GM13977 (cell line): Measurements from ENCODE around the gene FSD1L.

ENCODE experiments used
- DNase-seq: peaks from one replicate; pipeline ENCODE4 v3.0.0; 2012; ENCODE audit warnings: low spot score
- in situ Hi-C: fragments of 300-500 bp; cut with MboI; formaldehyde crosslinking; loops from one replicate; pipeline ENCODE4 v1.12.0; 2022; ENCODE audit warnings: low sequenced_read_pairs, low pct_unique_long_range_greater_than_20kb, mixed read lengths, inconsistent platforms; ENCODE audit not compliant: unreplicated experiment
- TF ChIP-seq, protein P1 (sequence below): IDR thresholded peaks from 2 replicates; pipeline ENCODE4 v1.5.1; 2012; ENCODE audit warnings: mild to moderate bottlenecking, control low read depth; ENCODE audit not compliant: insufficient read depth; ENCODE audit errors: extremely low read depth, missing control alignments

FSD1L gene

DNA sequence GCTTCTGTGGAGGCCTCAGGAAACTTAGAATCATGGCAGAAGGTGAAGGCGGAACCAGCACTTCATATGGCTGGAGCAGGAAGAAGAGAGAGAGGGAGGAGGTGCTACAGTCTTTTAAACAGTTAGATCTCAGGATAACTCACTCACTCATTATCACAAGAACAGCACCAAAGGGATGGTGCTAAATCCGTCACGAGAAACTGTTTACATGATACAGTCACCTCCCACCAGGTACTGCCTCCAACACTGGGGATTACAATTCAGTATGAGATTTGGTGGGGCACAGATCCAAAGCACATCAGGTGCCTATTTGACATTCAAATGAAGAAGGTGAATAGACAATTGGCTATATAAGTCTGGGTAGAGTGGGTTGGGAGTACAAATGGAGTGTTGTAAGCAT lies 145.3 kb downstream of the FSD1L start:
- DNase-seq: no peak
- in situ Hi-C loops: no loop called here
- TF ChIP-seq, protein P1, sequence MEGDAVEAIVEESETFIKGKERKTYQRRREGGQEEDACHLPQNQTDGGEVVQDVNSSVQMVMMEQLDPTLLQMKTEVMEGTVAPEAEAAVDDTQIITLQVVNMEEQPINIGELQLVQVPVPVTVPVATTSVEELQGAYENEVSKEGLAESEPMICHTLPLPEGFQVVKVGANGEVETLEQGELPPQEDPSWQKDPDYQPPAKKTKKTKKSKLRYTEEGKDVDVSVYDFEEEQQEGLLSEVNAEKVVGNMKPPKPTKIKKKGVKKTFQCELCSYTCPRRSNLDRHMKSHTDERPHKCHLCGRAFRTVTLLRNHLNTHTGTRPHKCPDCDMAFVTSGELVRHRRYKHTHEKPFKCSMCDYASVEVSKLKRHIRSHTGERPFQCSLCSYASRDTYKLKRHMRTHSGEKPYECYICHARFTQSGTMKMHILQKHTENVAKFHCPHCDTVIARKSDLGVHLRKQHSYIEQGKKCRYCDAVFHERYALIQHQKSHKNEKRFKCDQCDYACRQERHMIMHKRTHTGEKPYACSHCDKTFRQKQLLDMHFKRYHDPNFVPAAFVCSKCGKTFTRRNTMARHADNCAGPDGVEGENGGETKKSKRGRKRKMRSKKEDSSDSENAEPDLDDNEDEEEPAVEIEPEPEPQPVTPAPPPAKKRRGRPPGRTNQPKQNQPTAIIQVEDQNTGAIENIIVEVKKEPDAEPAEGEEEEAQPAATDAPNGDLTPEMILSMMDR: no peak
